T-cell (primary cell): ENCODE results near the gene HIGD1A. TPM values are rescaled to one million over a fixed set of nuclear protein-coding genes. Genes with fewer than 3 reads are reported as not detected.
A peak's percentile ranks its signal among the peaks of the same experiment; 100 is the strongest.
"Not testable (repeated sequence)": the region's sequence is repeated elsewhere in the genome, so short reads cannot be mapped to it uniquely, and the experiment has no call there.

Experiments
- ATAC-seq, 4 experiments: fragments of 200-7000 bp in 3 of 4; fragments of 150-1000 bp in 1 of 4; cut with Tn5 transposase; replicated peaks in 1 of 4; 1 replicate in 3 of 4; 2 replicates in 1 of 4; pipeline ENCODE4 v1.10.0; 2021; ENCODE audit warnings: moderate library complexity in 3 of 4, mild to moderate bottlenecking in 2 of 4, moderate number of reproducible peaks in 1 of 4
- CTCF ChIA-PET, 2 donors: fragments of 300-600 bp; sonication (Branson Sonifier 250); formaldehyde crosslinking; loops; one replicate each; lab custom pipeline; 2022; ENCODE audit warnings: antibody characterized with exemption in 2 of 2; lab: Charles Lee
- POLR2A ChIA-PET, 2 donors: fragments of 300-600 bp; sonication (Branson Sonifier 250); formaldehyde crosslinking; loops; one replicate each; lab custom pipeline; 2022; ENCODE audit warnings: antibody characterized with exemption in 2 of 2; lab: Charles Lee
- DNase-seq, 35 experiments: peaks; one replicate each; pipeline versions ENCODE4 v3.0.0 to v3.0.0-alpha.2; 2013 to 2023
- H3K27ac ChIP-seq: one replicate; pipeline ENCODE4 v1.5.1; 2013; ENCODE audit warnings: low read length
- H3K27me3 ChIP-seq, 2 experiments: replicated peaks in 1 of 2; 1 replicate in 1 of 2; 2 replicates in 1 of 2; pipeline versions ENCODE4 v1.6.1 to v1.7.0; 2013; ENCODE audit warnings: low read length in 1 of 2, mixed read lengths in 1 of 2; ENCODE audit not compliant: control insufficient read depth in 2 of 2, insufficient read depth in 2 of 2; ENCODE audit errors: extremely low read depth in 1 of 2
- H3K36me3 ChIP-seq, 2 donors: 1 replicate in 1 of 2; 2 replicates in 1 of 2; pipeline versions ENCODE4 v1.6.1 to v1.7.0; 2013; ENCODE audit warnings: low read length in 1 of 2; ENCODE audit not compliant: control insufficient read depth in 2 of 2, insufficient read depth in 1 of 2; ENCODE audit errors: extremely low read depth in 1 of 2
- H3K4me1 ChIP-seq, 2 experiments: 1 replicate in 1 of 2; 2 replicates in 1 of 2; pipeline versions ENCODE4 v1.6.1 to v1.7.0; 2013; ENCODE audit warnings: low read length in 2 of 2, mixed read lengths in 1 of 2; ENCODE audit not compliant: insufficient read depth in 2 of 2, control insufficient read depth in 1 of 2; ENCODE audit errors: extremely low read depth in 1 of 2
- H3K4me3 ChIP-seq, 2 donors: 1 replicate in 1 of 2; 2 replicates in 1 of 2; pipeline versions ENCODE4 v1.5.1 to v1.7.0; 2013; ENCODE audit warnings: mild to moderate bottlenecking in 2 of 2, low read length in 1 of 2, moderate library complexity in 1 of 2; ENCODE audit not compliant: control insufficient read depth in 1 of 2; ENCODE audit errors: extremely low read depth in 1 of 2
- H3K9me3 ChIP-seq: 2 replicates; pipeline ENCODE4 v1.7.0; 2013
- H3K27ac Mint-ChIP-seq, 2 donors: one replicate each; pipeline ENCODE4 v1.8.0; 2020 to 2021; ENCODE audit warnings: mild to moderate bottlenecking in 2 of 2, mixed read lengths in 2 of 2
- H3K27me3 Mint-ChIP-seq, 2 donors: one replicate each; pipeline ENCODE4 v1.8.0; 2021 to 2022; ENCODE audit warnings: mixed read lengths in 2 of 2
- H3K36me3 Mint-ChIP-seq: one replicate; pipeline ENCODE4 v1.8.0; 2021; ENCODE audit warnings: mixed read lengths
- H3K4me1 Mint-ChIP-seq, 3 donors: one replicate each; pipeline ENCODE4 v1.8.0; 2020 to 2022; ENCODE audit warnings: mixed read lengths in 3 of 3, mild to moderate bottlenecking in 1 of 3
- H3K4me3 Mint-ChIP-seq, 3 donors: one replicate each; pipeline ENCODE4 v1.8.0; 2020 to 2022; ENCODE audit warnings: mild to moderate bottlenecking in 3 of 3, mixed read lengths in 3 of 3, moderate library complexity in 3 of 3
- H3K9me3 Mint-ChIP-seq, 3 donors: one replicate each; pipeline ENCODE4 v1.8.0; 2020 to 2022; ENCODE audit warnings: mixed read lengths in 3 of 3
- WGBS: methylation state at CpG from one replicate; pipeline ENCODE4 v1.1.5; 2013; ENCODE audit warnings: missing lambda C conversion rate; ENCODE audit not compliant: insufficient coverage; 5-methylcytosine and 5-hydroxymethylcytosine counted together
- total RNA-seq, 35 experiments: library from RNA in 6 of 35; stranded (reverse) in 6 of 35; fragments of 120-200 nt in 1 of 35; gene quantifications; one replicate each; pipeline versions ENCODE4 v1.2.1 to v1.2.4 and lab custom pipeline; 2013 to 2026

HIGD1A gene
- total RNA-seq, 5 donors from 2014 or later (not counting 1 experiment from before 2014, with no cell fraction given): 17.3 to 27.8 (median 24.3) TPM

- H3K4me3 Mint-ChIP-seq, ATAC-seq, DNase-seq, H3K4me3 ChIP-seq, H3K36me3 Mint-ChIP-seq, POLR2A ChIA-PET, H3K9me3 ChIP-seq, H3K4me1 Mint-ChIP-seq, H3K4me1 ChIP-seq, H3K9me3 Mint-ChIP-seq, H3K27ac ChIP-seq, H3K27ac Mint-ChIP-seq, CTCF ChIA-PET, H3K36me3 ChIP-seq, H3K27me3 ChIP-seq: not testable (repeated sequence)
- peaks cover 4 to 19% of the 10 kb centered on the region in 2 donors for H3K27me3 Mint-ChIP-seq
- 54% methylated on average over 7 of the region's 15 CpGs for WGBS
Measured at GRCh38 chr3:42811118-42811883, 7.0 kb upstream of the HIGD1A start.

- not testable (repeated sequence) for H3K27me3 ChIP-seq, DNase-seq, ATAC-seq, H3K4me1 ChIP-seq, H3K27ac Mint-ChIP-seq, H3K9me3 ChIP-seq, H3K36me3 Mint-ChIP-seq, H3K4me1 Mint-ChIP-seq, H3K4me3 ChIP-seq, H3K36me3 ChIP-seq, H3K27ac ChIP-seq, H3K4me3 Mint-ChIP-seq, H3K9me3 Mint-ChIP-seq
- WGBS: 97% methylated on average over 6 of the region's 10 CpGs
- ChIA-PET CTCF (interaction anchor here in 1 of 2 donors (1.0 kb wide), 1 partner anchor 15 kb away, joined by 3 read pairs; no protein-coding TSS in a partner anchor), POLR2A (interaction anchor here (0.6 to 0.7 kb wide), 3 partner anchors 23 to 951 kb away, joined by 3 to 4 read pairs (median 4); no protein-coding TSS in a partner anchor)
- peaks cover 8 to 23% of the 10 kb centered on the region in 2 donors for H3K27me3 Mint-ChIP-seq
Measured at GRCh38 chr3:42810706-42811105, 6.4 kb upstream of the HIGD1A start.

- Histone ChIP-seq H3K27ac (no peak within 1 kb of the TSS), H3K4me1 (peaks cover 0 to 5% of the 10 kb centered on the region in 2 experiments), H3K9me3 (no peaks in the 10 kb centered on the region), H3K4me3 (no peak within 1 kb of the TSS), H3K27me3 (peaks cover 0 to 8% of the 10 kb centered on the region in 2 experiments), H3K36me3 (no peaks in the 10 kb centered on the region)
- Mint-ChIP-seq H3K36me3 (no peaks in the 10 kb centered on the region), H3K9me3 (no peaks in the 10 kb centered on the region), H3K4me3 (no peak within 1 kb of the TSS), H3K4me1 (peaks cover 1 to 10% (median 8%) of the 10 kb centered on the region in 3 donors), H3K27me3 (peaks cover 14 to 26% of the 10 kb centered on the region in 2 donors), H3K27ac (no peak within 1 kb of the TSS)
- ATAC-seq (no peak), DNase-seq (no peak)
- ChIA-PET POLR2A (no interaction called here), CTCF (interaction anchor here in 1 of 2 donors (0.6 kb wide), 1 partner anchor 262 kb away, joined by 3 read pairs; no protein-coding TSS in a partner anchor)
- WGBS: 81% methylated on average over 2 of the region's 5 CpGs
Measured at GRCh38 chr3:42809202-42809601, 4.9 kb upstream of the HIGD1A start, which contains the start of gene ACKR2. Gene ACKR2, plus strand, starts transcription at chr3:42809445. Its CDS starts 55,058 bp downstream, at chr3:42864503.

GRCh38 chr3:42807929-42808328 is 3.6 kb upstream of the HIGD1A start:
- Mint-ChIP-seq H3K36me3 (no peaks in the 10 kb centered on the region), H3K27me3 (peaks cover 14 to 26% of the 10 kb centered on the region in 2 donors), H3K4me1 (peaks cover 14 to 22% (median 18%) of the 10 kb centered on the region in 3 donors), H3K27ac (no peak overlapping the region), H3K9me3 (no peaks in the 10 kb centered on the region), H3K4me3 (no peak overlapping the region)
- POLR2A ChIA-PET: no interaction called here
- no peak overlapping the region for H3K4me3 ChIP-seq
- peaks cover 4 to 14% of the 10 kb centered on the region in 2 experiments for H3K4me1 ChIP-seq
- no peaks in the 10 kb centered on the region for H3K36me3 ChIP-seq
- WGBS: no CpG with 5 or more reads among the region's 4 CpGs
- H3K9me3 ChIP-seq: no peaks in the 10 kb centered on the region
- DNase-seq: no peak
- CTCF ChIA-PET: interaction anchor here in 1 of 2 donors (0.7 kb wide), 1 partner anchor 545 kb away, joined by 3 read pairs; no protein-coding TSS in a partner anchor
- H3K27me3 ChIP-seq: peaks cover 0 to 8% of the 10 kb centered on the region in 2 experiments
- ATAC-seq: no peak
- no peak overlapping the region for H3K27ac ChIP-seq

- H3K27me3 Mint-ChIP-seq: peaks cover 14 to 26% of the 10 kb centered on the region in 2 donors
- Histone ChIP-seq H3K27me3 (peaks cover 0 to 8% of the 10 kb centered on the region in 2 experiments), H3K27ac (no peak overlapping the region), H3K36me3 (no peaks in the 10 kb centered on the region), H3K4me3 (peak overlapping the region; percentile 75 to 91), H3K4me1 (peaks cover 15 to 17% of the 10 kb centered on the region in 2 experiments), H3K9me3 (no peaks in the 10 kb centered on the region)
- ChIA-PET POLR2A (interaction anchor here (0.5 kb wide), 2 partner anchors 20 to 491 kb away, joined by 3 read pairs; no protein-coding TSS in a partner anchor), CTCF (no interaction called here)
- H3K36me3 Mint-ChIP-seq: no peaks in the 10 kb centered on the region
- WGBS: 76% methylated on average over 16 of the region's 23 CpGs
- no peaks in the 10 kb centered on the region for H3K9me3 Mint-ChIP-seq
- DNase-seq (peak in 2 of 35 experiments; percentile 5 to 13), ATAC-seq (no peak)
- peak overlapping the region; percentile 96 to 97 (median 97) for H3K4me3 Mint-ChIP-seq
- H3K27ac Mint-ChIP-seq: peak overlapping the region in 1 of 2 donors; percentile 28
- peaks cover 39 to 44% (median 43%) of the 10 kb centered on the region in 3 donors for H3K4me1 Mint-ChIP-seq
Measured at GRCh38 chr3:42805141-42805821, 991 bp upstream of the HIGD1A start.

GRCh38 chr3:42804831-42805132 is 492 bp upstream of the HIGD1A start:
- Mint-ChIP-seq H3K27ac (peak overlapping the region in 1 of 2 donors; percentile 92), H3K4me3 (peak overlapping the region; percentile 96 to 97 (median 97)), H3K27me3 (peaks cover 14 to 26% of the 10 kb centered on the region in 2 donors), H3K36me3 (no peaks in the 10 kb centered on the region), H3K9me3 (no peaks in the 10 kb centered on the region), H3K4me1 (peaks cover 44 to 48% (median 47%) of the 10 kb centered on the region in 3 donors)
- peaks cover 18 to 19% of the 10 kb centered on the region in 2 experiments for H3K4me1 ChIP-seq
- 0% methylated on average over 3 of the region's 13 CpGs for WGBS
- ATAC-seq: peak in 2 of 4 experiments; percentile 1 to 7
- H3K27me3 ChIP-seq: peaks cover 0 to 8% of the 10 kb centered on the region in 2 experiments
- ChIA-PET CTCF (interaction anchor here in 1 of 2 donors (0.7 kb wide), 1 partner anchor 16 kb away, joined by 3 read pairs; no protein-coding TSS in a partner anchor), POLR2A (interaction anchor here (0.5 kb wide), 2 partner anchors 21 to 492 kb away, joined by 3 read pairs; no protein-coding TSS in a partner anchor)
- H3K36me3 ChIP-seq: no peaks in the 10 kb centered on the region
- no peaks in the 10 kb centered on the region for H3K9me3 ChIP-seq
- peak overlapping the region; percentile 74 for H3K27ac ChIP-seq
- no peak for DNase-seq
- peak overlapping the region; percentile 75 to 91 for H3K4me3 ChIP-seq
